Stomach (tissue), 9 donors: ENCODE results near the gene BPHL. TPM values are rescaled to one million over a fixed set of nuclear protein-coding genes. Genes with fewer than 3 reads are reported as not detected.

Experiments
- DNase-seq, 2 donors: peaks; one replicate each; pipeline versions ENCODE4 v3.0.0 to v3.0.0-alpha.2; 2013 to 2019
- H3K27ac ChIP-seq, 5 donors: fragments of 200-600 bp in 4 of 5; sonication (generic) in 4 of 5; one replicate each; pipeline ENCODE4 v1.5.1; 2013 to 2019; ENCODE audit warnings: mild to moderate bottlenecking in 1 of 5, moderate library complexity in 1 of 5
- H3K27me3 ChIP-seq, 3 donors: fragments of 200-600 bp; sonication (generic); one replicate each; pipeline ENCODE4 v1.5.1; 2017 to 2019; ENCODE audit warnings: mixed run types in 1 of 3
- H3K36me3 ChIP-seq, 4 donors: fragments of 200-600 bp; sonication (generic); 1 replicate in 3 of 4; 2 replicates in 1 of 4; pipeline ENCODE4 v1.5.1; 2016 to 2019
- H3K4me1 ChIP-seq, 4 donors: fragments of 200-600 bp; sonication (generic); one replicate each; pipeline ENCODE4 v1.5.1; 2016 to 2019
- H3K4me3 ChIP-seq, 4 donors: fragments of 200-600 bp; sonication (generic) in 3 of 4; one replicate each; pipeline ENCODE4 v1.5.1; 2016 to 2019; ENCODE audit warnings: mild to moderate bottlenecking in 1 of 4
- H3K9me3 ChIP-seq, 4 donors: fragments of 200-600 bp; sonication (generic); one replicate each; pipeline ENCODE4 v1.5.1; 2016 to 2019
- EP300 ChIP-seq: sonication (generic); formaldehyde crosslinking; IDR thresholded peaks from one replicate; pipeline ENCODE4 v1.6.1; 2017; ENCODE audit warnings: antibody characterized with exemption
- POLR2A ChIP-seq, 4 donors: fragments of 450-650 bp; IDR thresholded peaks; one replicate each; pipeline ENCODE4 v1.6.1; 2016; ENCODE audit warnings: antibody characterized with exemption in 4 of 4, control low read depth in 2 of 4, mild to moderate bottlenecking in 1 of 4, moderate library complexity in 1 of 4
- POLR2AphosphoS5 ChIP-seq, 3 donors: sonication (generic); formaldehyde crosslinking; IDR thresholded peaks; one replicate each; pipeline ENCODE4 v1.6.1; 2016; ENCODE audit warnings: antibody characterized with exemption in 3 of 3
- WGBS, 5 donors: extraction: QIAGEN DNeasy Blood & Tissue Kit in 3 of 5; methylation state at CpG; one replicate each; pipeline versions ENCODE4 v1.1.5 to v1.1.7; 2013 to 2018; 5-methylcytosine and 5-hydroxymethylcytosine counted together
- intact Hi-C: fragments of 100-400 bp; cut with DNase I; formaldehyde crosslinking; loops from one replicate; pipeline ENCODE4 v1.15.1; 2023; ENCODE audit warnings: low total_unique reads
- polyA plus RNA-seq, 3 donors: library from polyadenylated mRNA; stranded (reverse); fragments of 200-250 nt; gene quantifications; one replicate each; pipeline ENCODE4 v1.2.3, GENCODE V29; 2013
- total RNA-seq, 5 donors: library from RNA; depleted of rRNA; stranded (reverse); fragments of >200 nt; gene quantifications; one replicate each; pipeline versions ENCODE4 v1.1.0 to v1.2.3, GENCODE V29; 2014 to 2016
- TF ChIP-seq, protein P1 (sequence below), 7 experiments: fragments of 450-650 bp in 4 of 7; fragments of 200-600 bp in 3 of 7; sonication (generic) in 3 of 7; IDR thresholded peaks; one replicate each; pipeline ENCODE4 v1.5.1; 2016 to 2019; ENCODE audit warnings: antibody characterized with exemption in 7 of 7, control low read depth in 2 of 7, mild to moderate bottlenecking in 1 of 7
- donor health status: healthy with polysubstance abuse.
- donor health status: Bipolar disorder and iron deficiency.
- donor health status: healthy.

BPHL gene
- total and polyA plus RNA-seq, 8 donors: 9.3 to 104 (median 13.1) TPM

GRCh38 chr6:3119040-3119723 lies 671 bp downstream of the BPHL start:
- peak overlapping the region; percentile 63 to 93 (median 86) for H3K4me3 ChIP-seq
- no peak for DNase-seq
- no peak for TF ChIP-seq POLR2AphosphoS5 (IDR thresholded peaks at IDR 0.05)
- TF ChIP-seq, protein P1, sequence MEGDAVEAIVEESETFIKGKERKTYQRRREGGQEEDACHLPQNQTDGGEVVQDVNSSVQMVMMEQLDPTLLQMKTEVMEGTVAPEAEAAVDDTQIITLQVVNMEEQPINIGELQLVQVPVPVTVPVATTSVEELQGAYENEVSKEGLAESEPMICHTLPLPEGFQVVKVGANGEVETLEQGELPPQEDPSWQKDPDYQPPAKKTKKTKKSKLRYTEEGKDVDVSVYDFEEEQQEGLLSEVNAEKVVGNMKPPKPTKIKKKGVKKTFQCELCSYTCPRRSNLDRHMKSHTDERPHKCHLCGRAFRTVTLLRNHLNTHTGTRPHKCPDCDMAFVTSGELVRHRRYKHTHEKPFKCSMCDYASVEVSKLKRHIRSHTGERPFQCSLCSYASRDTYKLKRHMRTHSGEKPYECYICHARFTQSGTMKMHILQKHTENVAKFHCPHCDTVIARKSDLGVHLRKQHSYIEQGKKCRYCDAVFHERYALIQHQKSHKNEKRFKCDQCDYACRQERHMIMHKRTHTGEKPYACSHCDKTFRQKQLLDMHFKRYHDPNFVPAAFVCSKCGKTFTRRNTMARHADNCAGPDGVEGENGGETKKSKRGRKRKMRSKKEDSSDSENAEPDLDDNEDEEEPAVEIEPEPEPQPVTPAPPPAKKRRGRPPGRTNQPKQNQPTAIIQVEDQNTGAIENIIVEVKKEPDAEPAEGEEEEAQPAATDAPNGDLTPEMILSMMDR (IDR thresholded peaks at IDR 0.05): no peak
- TF ChIP-seq POLR2A (IDR thresholded peaks at IDR 0.05): no peak
- no peak for TF ChIP-seq EP300
- H3K9me3 ChIP-seq: no peaks in the 10 kb centered on the region
- intact Hi-C loops: no loop called here
- H3K36me3 ChIP-seq: peaks cover 2 to 19% (median 14%) of the 10 kb centered on the region in 4 donors
- H3K27ac ChIP-seq: peak overlapping the region; percentile 84 to 96 (median 95)
- peaks cover 4 to 28% (median 22%) of the 10 kb centered on the region in 4 donors for H3K4me1 ChIP-seq
- WGBS, 5 donors: 21 to 23% (median 23%) methylated on average over 17 to 19 of the region's 19 CpGs
- no peaks in the 10 kb centered on the region for H3K27me3 ChIP-seq

DNA sequence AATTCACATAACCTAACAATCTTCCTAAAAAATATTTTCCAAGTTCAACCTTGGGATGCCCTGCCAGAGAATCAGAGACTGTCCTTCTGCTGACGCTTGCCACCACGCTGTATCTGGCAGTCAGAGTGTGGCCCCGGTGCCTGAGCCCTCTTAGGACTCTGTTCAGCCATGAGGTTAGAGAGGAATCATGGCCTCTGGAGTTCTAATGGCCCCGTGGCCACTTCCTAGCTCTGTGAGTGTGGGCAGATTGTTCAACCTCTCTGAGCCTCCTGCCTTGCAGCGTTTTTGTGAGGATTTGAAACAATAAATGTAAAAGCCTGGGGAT lies 2.2 kb downstream of the BPHL start:
- Histone ChIP-seq H3K4me1 (peaks cover 4 to 28% (median 22%) of the 10 kb centered on the region in 4 donors), H3K27ac (no peak overlapping the region), H3K36me3 (peaks cover 0 to 4% (median 0%) of the 10 kb centered on the region in 4 donors), H3K4me3 (no peak overlapping the region), H3K9me3 (no peaks in the 10 kb centered on the region), H3K27me3 (no peaks in the 10 kb centered on the region)
- TF ChIP-seq POLR2AphosphoS5 (IDR thresholded peaks at IDR 0.05) (no peak), POLR2A (IDR thresholded peaks at IDR 0.05) (no peak), EP300 (no peak)
- TF ChIP-seq, protein P1 (IDR thresholded peaks at IDR 0.05): no peak
- 89 to 92% (median 89%) methylated on average over 5 of the region's 5 CpGs for WGBS, 5 donors
- intact Hi-C loops: loop anchor here (10.0 kb wide), 1 partner anchor 134 kb away; the partner anchor contains the start of gene PSMG4
- DNase-seq: no peak

GRCh38 chr6:3122823-3123182 lies 4.3 kb downstream of the BPHL start:
- Histone ChIP-seq H3K27ac (no peak overlapping the region), H3K4me3 (no peak overlapping the region), H3K4me1 (peaks cover 4 to 24% (median 17%) of the 10 kb centered on the region in 4 donors), H3K27me3 (no peaks in the 10 kb centered on the region), H3K9me3 (no peaks in the 10 kb centered on the region), H3K36me3 (no peaks in the 10 kb centered on the region)
- 92 to 96% (median 93%) methylated on average over 9 of the region's 9 CpGs for WGBS, 5 donors
- TF ChIP-seq POLR2AphosphoS5 (IDR thresholded peaks at IDR 0.05): no peak
- no peak for TF ChIP-seq POLR2A (IDR thresholded peaks at IDR 0.05)
- TF ChIP-seq EP300: no peak
- TF ChIP-seq, protein P1 (IDR thresholded peaks at IDR 0.05): no peak
- intact Hi-C loops: loop anchor here (10.0 kb wide), 1 partner anchor 132 kb away; the partner anchor contains the start of gene PSMG4
- no peak for DNase-seq

- no peak for DNase-seq
- TF ChIP-seq POLR2AphosphoS5 (IDR thresholded peaks at IDR 0.05): no peak
- TF ChIP-seq, protein P1 (IDR thresholded peaks at IDR 0.05): no peak
- intact Hi-C loops: loop anchor here (10.0 kb wide), 1 partner anchor 130 kb away; the partner anchor contains the start of gene PSMG4
- Histone ChIP-seq H3K27me3 (no peaks in the 10 kb centered on the region), H3K9me3 (no peaks in the 10 kb centered on the region), H3K27ac (no peak overlapping the region), H3K4me1 (peaks cover 0 to 14% (median 6%) of the 10 kb centered on the region in 4 donors), H3K4me3 (no peak overlapping the region), H3K36me3 (peaks cover 0 to 16% (median 15%) of the 10 kb centered on the region in 4 donors)
- WGBS, 5 donors: 67 to 83% (median 82%) methylated on average over 8 of the region's 8 CpGs
Observed at GRCh38 chr6:3124667-3125066, 6.2 kb downstream of the BPHL start.
